Fibroblast of lung (primary cell): Measurements from ENCODE around the gene MS4A3. TPM values are rescaled to one million over a fixed set of nuclear protein-coding genes. Genes with fewer than 3 reads are reported as not detected.
"Not testable (repeated sequence)": the region's sequence is repeated elsewhere in the genome, so short reads cannot be mapped to it uniquely, and the experiment has no call there.

Experiments
- DNase-seq, 2 donors: peaks; one replicate each; pipeline versions ENCODE4 v3.0.0 to v3.0.0-alpha.2; 2010; ENCODE audit warnings: low read depth in 2 of 2
- H2AFZ ChIP-seq: 2 replicates; pipeline ENCODE4 v1.5.1; 2012; ENCODE audit warnings: low read length, control low read depth, inconsistent platforms
- H3K27ac ChIP-seq: 2 replicates; pipeline ENCODE4 v1.5.1; 2011; ENCODE audit warnings: low read length, control low read depth; ENCODE audit not compliant: insufficient read depth
- H3K27me3 ChIP-seq: 2 replicates; pipeline ENCODE4 v1.5.1; 2011; ENCODE audit warnings: mild to moderate bottlenecking, low read length; ENCODE audit not compliant: control insufficient read depth, insufficient read depth
- H3K36me3 ChIP-seq: 2 replicates; pipeline ENCODE4 v1.5.1; 2011; ENCODE audit warnings: low read length; ENCODE audit not compliant: control insufficient read depth, insufficient read depth
- H3K4me1 ChIP-seq: 2 replicates; pipeline ENCODE4 v1.5.1; 2011; ENCODE audit warnings: low read length; ENCODE audit not compliant: control insufficient read depth, insufficient read depth; ENCODE audit errors: extremely low read depth
- H3K4me2 ChIP-seq: 2 replicates; pipeline ENCODE4 v1.5.1; 2011; ENCODE audit warnings: low read length, control low read depth; ENCODE audit not compliant: insufficient read depth; ENCODE audit errors: extremely low read depth
- H3K4me3 ChIP-seq, 4 experiments: fragments of 200-600 bp in 1 of 4; sonication (generic) in 1 of 4; replicated peaks in 1 of 4; 2 replicates each; pipeline ENCODE4 v1.5.1; 2011 to 2016; ENCODE audit warnings: low read length in 4 of 4, low read depth in 3 of 4, mild to moderate bottlenecking in 3 of 4, control low read depth in 2 of 4, inconsistent platforms in 1 of 4, mixed read lengths in 1 of 4; ENCODE audit not compliant: insufficient read depth in 1 of 4; ENCODE audit errors: control extremely low read depth in 1 of 4
- H3K79me2 ChIP-seq: 2 replicates; pipeline ENCODE4 v1.5.1; 2012; ENCODE audit warnings: mild to moderate bottlenecking, low read length, inconsistent platforms; ENCODE audit not compliant: control insufficient read depth, insufficient read depth
- H3K9ac ChIP-seq: 2 replicates; pipeline ENCODE4 v1.5.1; 2011; ENCODE audit warnings: mild to moderate bottlenecking, low read length, control low read depth; ENCODE audit not compliant: insufficient read depth
- H3K9me3 ChIP-seq: 2 replicates; pipeline ENCODE4 v1.5.1; 2012; ENCODE audit warnings: low read depth, low read length; ENCODE audit not compliant: control insufficient read depth, insufficient read depth
- H4K20me1 ChIP-seq: 2 replicates; pipeline ENCODE4 v1.5.1; 2011; ENCODE audit warnings: low read length; ENCODE audit not compliant: control insufficient read depth, insufficient read depth; ENCODE audit errors: extremely low read depth
- EZH2 ChIP-seq: IDR thresholded peaks from 2 replicates; pipeline ENCODE4 v1.5.1; 2012; ENCODE audit warnings: low read length, control low read depth, mild to moderate bottlenecking; ENCODE audit errors: missing control alignments
- polyA minus RNA-seq: library from RNA; depleted of rRNA, polyadenylated mRNA; stranded (reverse); fragments of >200 nt; gene quantifications from 2 replicates; pipeline ENCODE4 v1.2.3, GENCODE V29; 2011; ENCODE audit warnings: low replicate concordance
- polyA plus RNA-seq, 2 donors: library from polyadenylated mRNA; depleted of rRNA in 1 of 2; stranded (reverse) in 1 of 2; unstranded in 1 of 2; fragments of >200 nt; gene quantifications; 2 replicates each; pipeline ENCODE4 v1.2.1, GENCODE V29; 2011 to 2012; ENCODE audit warnings: missing spikeins in 1 of 2
- total RNA-seq: library from RNA; depleted of rRNA; stranded (reverse); fragments of >200 nt; gene quantifications from 2 replicates; pipeline ENCODE4 v1.2.1, GENCODE V29; 2014
- TF ChIP-seq, protein P1 (sequence below), 2 donors: IDR thresholded peaks in 1 of 2; conservative IDR thresholded peaks in 1 of 2; 1 replicate in 1 of 2; 2 replicates in 1 of 2; pipeline ENCODE4 v1.5.1; 2011 to 2012; ENCODE audit warnings: low read length in 2 of 2, control low read depth in 1 of 2, inconsistent platforms in 1 of 2, low read depth in 1 of 2, mild to moderate bottlenecking in 1 of 2

MS4A3 gene, protein sequence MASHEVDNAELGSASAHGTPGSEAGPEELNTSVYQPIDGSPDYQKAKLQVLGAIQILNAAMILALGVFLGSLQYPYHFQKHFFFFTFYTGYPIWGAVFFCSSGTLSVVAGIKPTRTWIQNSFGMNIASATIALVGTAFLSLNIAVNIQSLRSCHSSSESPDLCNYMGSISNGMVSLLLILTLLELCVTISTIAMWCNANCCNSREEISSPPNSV
- not detected in 2 replicates for total RNA-seq
- not detected in 2 replicates for polyA plus RNA-seq
- polyA plus RNA-seq (2012) = not detected in 2 replicates
- polyA minus RNA-seq = not detected in 2 replicates

DNA sequence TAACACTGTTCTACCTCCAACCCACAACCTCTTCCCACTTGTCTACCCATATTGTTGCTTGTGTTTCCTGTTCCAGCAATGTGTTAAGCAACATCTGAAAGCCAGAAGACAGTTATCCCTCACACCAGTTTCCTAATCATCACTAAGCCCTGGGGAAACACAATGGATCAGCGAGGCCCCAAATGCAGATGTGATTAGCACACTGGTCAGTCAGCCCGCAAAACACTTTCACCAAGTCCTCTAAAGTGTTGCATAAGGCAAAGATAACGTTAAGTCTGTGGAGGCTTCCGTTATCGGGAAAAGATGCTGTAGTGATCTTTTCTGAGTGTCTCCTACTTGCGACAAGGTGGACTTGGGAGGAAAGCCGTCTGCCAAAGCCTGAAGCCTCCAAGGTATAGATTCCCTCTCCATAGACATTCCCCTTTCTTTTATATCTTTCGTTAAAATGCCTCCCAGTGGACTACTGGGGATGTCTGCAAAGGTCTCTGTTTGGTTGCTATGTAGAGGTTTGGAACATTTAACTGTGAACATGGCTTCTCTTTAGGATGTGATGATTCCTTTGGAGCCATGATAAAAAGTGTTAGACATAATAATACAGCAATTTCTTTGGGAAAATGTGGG, at the start of gene MS4A3:
Gene MS4A3 (plus strand): TSS at position 317 of the 621 bp plus-strand sequence. CDS start 4,496 bp downstream, outside the sequence.
- Histone ChIP-seq H3K79me2 (no peaks in the 10 kb centered on the region), H4K20me1 (no peaks in the 10 kb centered on the region), H3K9me3 (no peaks in the 10 kb centered on the region), H3K4me3 (no peak within 1 kb of the TSS), H3K9ac (no peak within 1 kb of the TSS), H3K4me2 (no peak within 1 kb of the TSS), H3K27ac (no peak within 1 kb of the TSS), H3K27me3 (no peaks in the 10 kb centered on the region), H2AFZ (no peak within 1 kb of the TSS), H3K36me3 (no peaks in the 10 kb centered on the region), H3K4me1 (no peaks in the 10 kb centered on the region)
- no peak for DNase-seq
- TF ChIP-seq, protein P1, sequence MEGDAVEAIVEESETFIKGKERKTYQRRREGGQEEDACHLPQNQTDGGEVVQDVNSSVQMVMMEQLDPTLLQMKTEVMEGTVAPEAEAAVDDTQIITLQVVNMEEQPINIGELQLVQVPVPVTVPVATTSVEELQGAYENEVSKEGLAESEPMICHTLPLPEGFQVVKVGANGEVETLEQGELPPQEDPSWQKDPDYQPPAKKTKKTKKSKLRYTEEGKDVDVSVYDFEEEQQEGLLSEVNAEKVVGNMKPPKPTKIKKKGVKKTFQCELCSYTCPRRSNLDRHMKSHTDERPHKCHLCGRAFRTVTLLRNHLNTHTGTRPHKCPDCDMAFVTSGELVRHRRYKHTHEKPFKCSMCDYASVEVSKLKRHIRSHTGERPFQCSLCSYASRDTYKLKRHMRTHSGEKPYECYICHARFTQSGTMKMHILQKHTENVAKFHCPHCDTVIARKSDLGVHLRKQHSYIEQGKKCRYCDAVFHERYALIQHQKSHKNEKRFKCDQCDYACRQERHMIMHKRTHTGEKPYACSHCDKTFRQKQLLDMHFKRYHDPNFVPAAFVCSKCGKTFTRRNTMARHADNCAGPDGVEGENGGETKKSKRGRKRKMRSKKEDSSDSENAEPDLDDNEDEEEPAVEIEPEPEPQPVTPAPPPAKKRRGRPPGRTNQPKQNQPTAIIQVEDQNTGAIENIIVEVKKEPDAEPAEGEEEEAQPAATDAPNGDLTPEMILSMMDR (conservative IDR thresholded peaks at IDR 0.05 in 1 of 2, IDR thresholded peaks at IDR 0.05 in 1 of 2; ENCODE audit: low read depth in 1 of 2, low read length in 2 of 2) = no peak
- no peak for TF ChIP-seq EZH2

DNA sequence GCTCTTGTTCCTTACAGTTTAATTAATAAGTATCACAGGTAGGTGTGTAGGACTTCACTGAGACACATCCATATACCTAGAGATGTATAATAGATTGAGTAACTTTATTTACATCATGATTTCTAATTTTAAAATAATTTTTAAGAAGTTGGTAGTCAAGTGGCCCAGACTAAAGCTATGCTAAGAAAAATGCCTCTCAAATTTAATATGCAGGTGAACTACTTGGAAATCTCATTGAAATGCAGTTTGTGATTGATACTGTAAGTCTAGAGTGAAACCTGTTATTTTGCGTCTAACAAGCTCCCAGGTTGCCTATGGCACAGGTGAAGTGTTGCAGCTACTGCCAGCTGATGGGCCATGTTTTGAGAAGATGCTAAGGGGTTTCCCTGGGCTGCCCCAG, 39.6 kb upstream of the MS4A3 start, which contains the start of gene OOSP4B:
Gene OOSP4B (plus strand): TSS at position 301 of the 400 bp plus-strand sequence.
- no peaks in the 10 kb centered on the region for H3K4me1 ChIP-seq
- H3K79me2 ChIP-seq = no peaks in the 10 kb centered on the region
- H4K20me1 ChIP-seq = no peaks in the 10 kb centered on the region
- H3K27me3 ChIP-seq = no peaks in the 10 kb centered on the region
- H3K36me3 ChIP-seq = no peaks in the 10 kb centered on the region
- H3K4me2 ChIP-seq = no peak within 1 kb of the TSS
- H2AFZ ChIP-seq = no peak within 1 kb of the TSS
- TF ChIP-seq EZH2 = no peak
- TF ChIP-seq, protein P1 (conservative IDR thresholded peaks at IDR 0.05 in 1 of 2, IDR thresholded peaks at IDR 0.05 in 1 of 2; ENCODE audit: low read depth in 1 of 2, low read length in 2 of 2) = no peak
- no peak within 1 kb of the TSS for H3K27ac ChIP-seq
- no peak for DNase-seq
- no peaks in the 10 kb centered on the region for H3K9me3 ChIP-seq
- no peak within 1 kb of the TSS for H3K4me3 ChIP-seq
- no peak within 1 kb of the TSS for H3K9ac ChIP-seq

DNA sequence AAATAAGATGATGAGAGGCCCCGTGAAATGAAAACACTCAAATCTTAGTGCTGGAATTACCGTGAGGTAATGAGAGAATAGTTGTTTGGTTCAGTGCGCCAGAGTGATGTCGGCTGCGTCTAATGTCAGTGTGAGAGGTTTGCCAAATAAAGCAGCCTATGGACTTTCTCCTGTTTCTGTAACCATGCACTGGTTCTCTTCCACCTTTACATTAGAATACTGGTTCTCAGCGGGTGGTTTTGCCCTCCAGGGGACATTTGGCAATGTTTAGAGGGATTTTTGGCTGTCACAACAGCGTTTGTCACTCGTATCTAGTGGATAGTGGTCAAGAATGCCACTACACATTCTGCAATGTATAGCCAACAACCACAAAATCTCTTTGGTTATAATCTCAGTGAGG, 38.4 kb upstream of the MS4A3 start:
- Histone ChIP-seq H3K27me3 (no peaks in the 10 kb centered on the region), H2AFZ (no peak overlapping the region), H3K9me3 (no peaks in the 10 kb centered on the region), H3K4me1 (no peaks in the 10 kb centered on the region), H4K20me1 (no peaks in the 10 kb centered on the region), H3K36me3 (no peaks in the 10 kb centered on the region), H3K9ac (no peak overlapping the region), H3K27ac (no peak overlapping the region), H3K4me3 (no peak overlapping the region), H3K79me2 (no peaks in the 10 kb centered on the region), H3K4me2 (no peak overlapping the region)
- no peak for DNase-seq
- TF ChIP-seq EZH2 = no peak
- TF ChIP-seq, protein P1 (conservative IDR thresholded peaks at IDR 0.05 in 1 of 2, IDR thresholded peaks at IDR 0.05 in 1 of 2; ENCODE audit: low read depth in 1 of 2, low read length in 2 of 2) = no peak

DNA sequence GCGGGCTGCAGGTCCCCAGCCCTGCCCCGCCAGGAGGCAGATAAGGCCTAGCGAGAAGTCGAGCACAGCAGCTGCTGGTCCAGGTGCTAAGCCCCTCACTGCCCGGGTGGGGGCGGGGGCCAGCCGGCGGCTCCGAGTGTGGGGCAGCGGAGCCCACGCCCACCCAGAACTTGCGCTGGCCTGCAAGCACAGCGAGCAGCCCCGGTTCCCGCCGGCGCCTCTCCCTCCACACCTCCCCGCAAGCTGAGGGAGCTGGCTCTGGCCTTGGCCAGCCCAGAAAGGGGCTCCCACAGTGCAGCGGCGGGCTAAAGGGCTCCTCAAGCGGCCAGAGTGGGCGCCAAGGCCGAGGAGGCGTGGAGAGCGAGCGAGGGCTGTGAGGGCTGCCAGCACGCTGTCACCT, 36.1 kb upstream of the MS4A3 start:
- H3K79me2 ChIP-seq, H3K4me2 ChIP-seq, H3K36me3 ChIP-seq, DNase-seq, H3K27me3 ChIP-seq, H3K4me1 ChIP-seq, H3K9me3 ChIP-seq, H3K9ac ChIP-seq, H3K27ac ChIP-seq, H4K20me1 ChIP-seq, H3K4me3 ChIP-seq, H2AFZ ChIP-seq: not testable (repeated sequence)
